Measurements from ENCODE around the gene SORL1. TPM values are rescaled to one million over a fixed set of nuclear protein-coding genes. Genes with fewer than 3 reads are reported as not detected.

SORL1 gene
- total RNA-seq, 1 experiment from 2014 or later, result 197 TPM

- Histone ChIP-seq H3K27ac (ENCODE audit: low read length) (peak overlapping the region; percentile 69), H3K9ac (ENCODE audit: low read length) (no peak overlapping the region), H3K9me2 (replicated peaks; ENCODE audit: insufficient read depth, low read length) (no peaks in the 10 kb centered on the region), H3K4me1 (ENCODE audit: low read length) (peaks cover 82% of the 10 kb centered on the region), H3K4me3 (ENCODE audit: low read length) (no peak overlapping the region), H3K9me3 (ENCODE audit: low read length) (no peaks in the 10 kb centered on the region), H3K36me3 (ENCODE audit: insufficient read depth, low read length) (peaks cover 42% of the 10 kb centered on the region), H3K27me3 (ENCODE audit: low read length) (no peaks in the 10 kb centered on the region), H3K79me2 (ENCODE audit: low read length) (peaks cover 12% of the 10 kb centered on the region; the same call in 1 of the 2 replicates), H2AFZ (ENCODE audit: low read length) (no peak overlapping the region), H3K4me2 (ENCODE audit: low read depth, low read length, poor library complexity, severe bottlenecking) (no peak overlapping the region), H4K20me1 (ENCODE audit: insufficient read depth, low read depth, low read length) (no peaks in the 10 kb centered on the region)
- no peak for DNase-seq
These were observed 131.7 kb downstream of the SORL1 start for GRCh38 chr11:121583825-121584224.

DNA sequence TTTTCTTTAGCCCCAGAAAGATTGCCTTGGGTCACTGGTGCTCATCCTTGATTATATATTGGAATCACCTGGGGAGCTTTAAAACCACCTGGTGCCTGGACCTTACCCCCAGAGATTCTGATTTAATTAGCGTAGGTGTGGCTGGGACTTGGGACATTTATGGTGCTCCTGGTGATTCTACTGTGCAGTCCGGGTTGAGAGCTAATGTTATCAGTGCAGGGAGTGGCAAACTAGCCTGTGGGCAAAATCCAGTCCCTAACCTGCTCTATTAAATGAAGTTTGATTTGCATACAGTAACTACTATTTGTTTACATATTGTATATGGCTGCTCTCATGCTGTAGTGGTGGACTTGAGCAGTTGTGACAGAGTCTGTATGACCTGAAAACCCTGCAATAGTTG, 134.6 kb downstream of the SORL1 start:
- Histone ChIP-seq H3K4me1 (ENCODE audit: low read length) (peaks cover 100% of the 10 kb centered on the region), H3K4me2 (ENCODE audit: low read depth, low read length, poor library complexity, severe bottlenecking) (peak overlapping the region; percentile 32), H3K4me3 (ENCODE audit: low read length) (no peak overlapping the region), H3K9ac (ENCODE audit: low read length) (no peak overlapping the region), H3K9me3 (ENCODE audit: low read length) (no peaks in the 10 kb centered on the region), H3K27me3 (ENCODE audit: low read length) (no peaks in the 10 kb centered on the region), H3K79me2 (ENCODE audit: low read length) (peaks cover 10% of the 10 kb centered on the region; the same call in 1 of the 2 replicates), H3K9me2 (replicated peaks; ENCODE audit: insufficient read depth, low read length) (no peaks in the 10 kb centered on the region), H4K20me1 (ENCODE audit: insufficient read depth, low read depth, low read length) (no peaks in the 10 kb centered on the region), H3K27ac (ENCODE audit: low read length) (peak overlapping the region; percentile 97), H3K36me3 (ENCODE audit: insufficient read depth, low read length) (peaks cover 41% of the 10 kb centered on the region), H2AFZ (ENCODE audit: low read length) (no peak overlapping the region)
- no peak for DNase-seq

GRCh38 chr11:121587182-121587581, 135.1 kb downstream of the SORL1 start:
- no peak overlapping the region for H2AFZ ChIP-seq (ENCODE audit: low read length)
- H3K9me2 ChIP-seq (replicated peaks; ENCODE audit: insufficient read depth, low read length), result no peaks in the 10 kb centered on the region
- no peak for DNase-seq
- H3K27ac ChIP-seq (ENCODE audit: low read length), result peak overlapping the region; percentile 97
- peaks cover 15% of the 10 kb centered on the region for H3K79me2 ChIP-seq (ENCODE audit: low read length)
- no peaks in the 10 kb centered on the region for H3K9me3 ChIP-seq (ENCODE audit: low read length)
- H3K27me3 ChIP-seq (ENCODE audit: low read length), result no peaks in the 10 kb centered on the region
- H4K20me1 ChIP-seq (ENCODE audit: insufficient read depth, low read depth, low read length), result no peaks in the 10 kb centered on the region
- H3K9ac ChIP-seq (ENCODE audit: low read length), result peak overlapping the region; percentile 20
- no peak overlapping the region for H3K4me3 ChIP-seq (ENCODE audit: low read length)
- peaks cover 99% of the 10 kb centered on the region for H3K4me1 ChIP-seq (ENCODE audit: low read length)
- peak overlapping the region; percentile 32 for H3K4me2 ChIP-seq (ENCODE audit: low read depth, low read length, poor library complexity, severe bottlenecking)
- H3K36me3 ChIP-seq (ENCODE audit: insufficient read depth, low read length), result peaks cover 45% of the 10 kb centered on the region

DNA sequence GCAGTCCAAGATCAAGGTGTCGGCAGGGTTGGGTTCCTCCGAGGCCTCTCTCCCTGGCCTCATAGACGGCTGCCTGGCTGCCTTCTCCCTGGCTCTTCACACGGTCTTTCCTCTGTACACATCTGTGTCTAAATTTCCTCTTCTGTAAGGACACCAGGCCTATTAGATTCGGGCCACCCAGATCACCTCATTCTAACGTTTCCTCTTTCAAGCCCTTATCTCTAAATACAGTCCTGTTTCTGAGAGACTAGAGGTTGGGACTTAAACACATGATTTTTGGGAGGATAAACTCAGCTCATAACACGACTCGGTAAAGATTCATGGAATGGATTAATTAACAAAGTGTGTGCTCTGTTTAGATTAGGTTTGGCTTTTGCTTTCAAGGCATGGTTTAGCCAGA, 136.6 kb downstream of the SORL1 start:
- peak overlapping the region; percentile 97 for H3K27ac ChIP-seq (ENCODE audit: low read length)
- no peaks in the 10 kb centered on the region for H3K9me3 ChIP-seq (ENCODE audit: low read length)
- H2AFZ ChIP-seq (ENCODE audit: low read length), result no peak overlapping the region
- no peaks in the 10 kb centered on the region for H3K9me2 ChIP-seq (replicated peaks; ENCODE audit: insufficient read depth, low read length)
- no peaks in the 10 kb centered on the region for H3K27me3 ChIP-seq (ENCODE audit: low read length)
- H3K36me3 ChIP-seq (ENCODE audit: insufficient read depth, low read length), result peaks cover 48% of the 10 kb centered on the region
- peak; percentile 47 for DNase-seq
- H3K9ac ChIP-seq (ENCODE audit: low read length), result peak overlapping the region; percentile 60
- peaks cover 26% of the 10 kb centered on the region for H3K79me2 ChIP-seq (ENCODE audit: low read length)
- H3K4me1 ChIP-seq (ENCODE audit: low read length), result peaks cover 84% of the 10 kb centered on the region
- peak overlapping the region; percentile 60 for H3K4me2 ChIP-seq (ENCODE audit: low read depth, low read length, poor library complexity, severe bottlenecking)
- H3K4me3 ChIP-seq (ENCODE audit: low read length), result peak overlapping the region; percentile 40; the same call in 1 of the 2 replicates
- no peaks in the 10 kb centered on the region for H4K20me1 ChIP-seq (ENCODE audit: insufficient read depth, low read depth, low read length)

DNA sequence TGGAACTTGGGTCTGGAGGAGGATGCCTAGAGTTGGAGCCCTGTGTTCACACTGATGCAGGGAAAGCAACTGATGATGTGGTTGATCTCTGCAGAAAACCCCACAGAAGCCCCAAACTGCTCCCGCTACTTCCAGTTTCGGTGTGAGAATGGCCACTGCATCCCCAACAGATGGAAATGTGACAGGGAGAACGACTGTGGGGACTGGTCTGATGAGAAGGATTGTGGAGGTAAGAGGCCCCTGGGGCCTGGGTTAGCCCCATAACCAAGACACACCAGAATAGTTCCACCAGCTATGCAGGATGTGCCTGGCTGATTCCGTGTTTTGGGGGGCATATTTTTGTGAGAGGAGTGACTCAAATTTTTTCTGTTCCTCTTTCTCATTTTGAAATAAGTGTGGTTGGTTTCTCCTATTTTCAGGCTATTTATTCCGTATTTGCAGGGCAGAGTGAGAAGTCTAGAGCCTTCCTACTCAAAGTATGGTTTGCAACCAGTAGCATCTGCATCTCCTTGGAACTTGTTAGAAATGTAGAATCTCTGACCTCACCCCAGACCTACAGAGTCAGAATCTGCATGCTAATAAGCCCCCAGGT, 137.9 kb downstream of the SORL1 start:
- no peak overlapping the region for H2AFZ ChIP-seq (ENCODE audit: low read length)
- H3K9me3 ChIP-seq (ENCODE audit: low read length), result no peaks in the 10 kb centered on the region
- peak; percentile 78 for DNase-seq
- no peaks in the 10 kb centered on the region for H3K9me2 ChIP-seq (replicated peaks; ENCODE audit: insufficient read depth, low read length)
- H4K20me1 ChIP-seq (ENCODE audit: insufficient read depth, low read depth, low read length), result no peaks in the 10 kb centered on the region
- H3K27me3 ChIP-seq (ENCODE audit: low read length), result no peaks in the 10 kb centered on the region
- peak overlapping the region; percentile 97 for H3K27ac ChIP-seq (ENCODE audit: low read length)
- peaks cover 37% of the 10 kb centered on the region for H3K79me2 ChIP-seq (ENCODE audit: low read length)
- H3K9ac ChIP-seq (ENCODE audit: low read length), result peak overlapping the region; percentile 60
- H3K4me2 ChIP-seq (ENCODE audit: low read depth, low read length, poor library complexity, severe bottlenecking), result peak overlapping the region; percentile 60
- peaks cover 55% of the 10 kb centered on the region for H3K36me3 ChIP-seq (ENCODE audit: insufficient read depth, low read length)
- peaks cover 71% of the 10 kb centered on the region for H3K4me1 ChIP-seq (ENCODE audit: low read length)
- H3K4me3 ChIP-seq (ENCODE audit: low read length), result peak overlapping the region; percentile 40; the same call in 1 of the 2 replicates

- peak overlapping the region; percentile 97 for H3K27ac ChIP-seq (ENCODE audit: low read length)
- H3K4me1 ChIP-seq (ENCODE audit: low read length), result peaks cover 62% of the 10 kb centered on the region
- no peak overlapping the region for H2AFZ ChIP-seq (ENCODE audit: low read length)
- peak; percentile 56 for DNase-seq
- no peaks in the 10 kb centered on the region for H3K9me3 ChIP-seq (ENCODE audit: low read length)
- H3K9me2 ChIP-seq (replicated peaks; ENCODE audit: insufficient read depth, low read length), result no peaks in the 10 kb centered on the region
- H3K79me2 ChIP-seq (ENCODE audit: low read length), result peaks cover 43% of the 10 kb centered on the region
- peak overlapping the region; percentile 60 for H3K9ac ChIP-seq (ENCODE audit: low read length)
- H3K27me3 ChIP-seq (ENCODE audit: low read length), result no peaks in the 10 kb centered on the region
- H3K36me3 ChIP-seq (ENCODE audit: insufficient read depth, low read length), result peaks cover 57% of the 10 kb centered on the region
- H3K4me2 ChIP-seq (ENCODE audit: low read depth, low read length, poor library complexity, severe bottlenecking), result peak overlapping the region; percentile 60
- no peaks in the 10 kb centered on the region for H4K20me1 ChIP-seq (ENCODE audit: insufficient read depth, low read depth, low read length)
- peak overlapping the region; percentile 40; the same call in 1 of the 2 replicates for H3K4me3 ChIP-seq (ENCODE audit: low read length)
These were observed 138.8 kb downstream of the SORL1 start for GRCh38 chr11:121590772-121591404.

- H3K4me3 ChIP-seq (ENCODE audit: low read length), result peak overlapping the region; percentile 40; the same call in 1 of the 2 replicates
- DNase-seq, result peak; percentile 87
- no peaks in the 10 kb centered on the region for H4K20me1 ChIP-seq (ENCODE audit: insufficient read depth, low read depth, low read length)
- peaks cover 57% of the 10 kb centered on the region for H3K36me3 ChIP-seq (ENCODE audit: insufficient read depth, low read length)
- no peaks in the 10 kb centered on the region for H3K9me3 ChIP-seq (ENCODE audit: low read length)
- H3K9me2 ChIP-seq (replicated peaks; ENCODE audit: insufficient read depth, low read length), result no peaks in the 10 kb centered on the region
- peak overlapping the region; percentile 60 for H3K9ac ChIP-seq (ENCODE audit: low read length)
- peak overlapping the region; percentile 97 for H3K27ac ChIP-seq (ENCODE audit: low read length)
- H2AFZ ChIP-seq (ENCODE audit: low read length), result no peak overlapping the region
- H3K79me2 ChIP-seq (ENCODE audit: low read length), result peaks cover 46% of the 10 kb centered on the region
- H3K27me3 ChIP-seq (ENCODE audit: low read length), result no peaks in the 10 kb centered on the region
- peaks cover 56% of the 10 kb centered on the region for H3K4me1 ChIP-seq (ENCODE audit: low read length)
- peak overlapping the region; percentile 60 for H3K4me2 ChIP-seq (ENCODE audit: low read depth, low read length, poor library complexity, severe bottlenecking)
These were observed 139.4 kb downstream of the SORL1 start for GRCh38 chr11:121591405-121592033.

DNA sequence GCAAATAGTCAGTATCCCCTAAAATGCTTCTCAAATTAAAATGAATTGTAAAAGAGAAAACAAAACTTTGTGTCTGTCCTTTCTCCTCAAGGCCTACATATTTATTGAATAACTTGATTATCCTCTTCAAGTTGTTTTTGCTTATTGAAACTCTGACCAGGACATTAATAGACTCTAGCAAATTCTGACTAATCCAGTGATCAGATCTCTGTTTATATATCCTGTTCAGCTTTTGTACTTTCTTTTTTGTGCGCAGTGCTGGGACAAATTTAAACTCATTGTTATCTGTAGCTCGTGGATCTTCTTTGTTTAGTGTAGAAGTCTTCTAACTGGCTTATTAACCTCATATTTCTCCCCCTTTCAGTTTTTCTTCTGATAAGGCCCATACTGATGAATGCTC, 140.6 kb downstream of the SORL1 start:
- no peak overlapping the region for H2AFZ ChIP-seq (ENCODE audit: low read length)
- peaks cover 44% of the 10 kb centered on the region for H3K4me1 ChIP-seq (ENCODE audit: low read length)
- DNase-seq, result no peak
- no peak overlapping the region for H3K4me2 ChIP-seq (ENCODE audit: low read depth, low read length, poor library complexity, severe bottlenecking)
- peaks cover 64% of the 10 kb centered on the region for H3K36me3 ChIP-seq (ENCODE audit: insufficient read depth, low read length)
- H3K4me3 ChIP-seq (ENCODE audit: low read length), result no peak overlapping the region
- H3K79me2 ChIP-seq (ENCODE audit: low read length), result peaks cover 53% of the 10 kb centered on the region
- H3K9me3 ChIP-seq (ENCODE audit: low read length), result no peaks in the 10 kb centered on the region
- H3K27me3 ChIP-seq (ENCODE audit: low read length), result no peaks in the 10 kb centered on the region
- no peaks in the 10 kb centered on the region for H3K9me2 ChIP-seq (replicated peaks; ENCODE audit: insufficient read depth, low read length)
- no peak overlapping the region for H3K9ac ChIP-seq (ENCODE audit: low read length)
- H4K20me1 ChIP-seq (ENCODE audit: insufficient read depth, low read depth, low read length), result no peaks in the 10 kb centered on the region
- H3K27ac ChIP-seq (ENCODE audit: low read length), result peak overlapping the region; percentile 97

All from Karpas-422 (cell line).